Islet precursor cell (in vitro differentiated cells): Measurements from ENCODE around the gene ARHGAP40.

Experiments used
- DNase-seq: peaks from one replicate; pipeline ENCODE4 v3.0.0-alpha.2; 2018

ARHGAP40 gene

DNA sequence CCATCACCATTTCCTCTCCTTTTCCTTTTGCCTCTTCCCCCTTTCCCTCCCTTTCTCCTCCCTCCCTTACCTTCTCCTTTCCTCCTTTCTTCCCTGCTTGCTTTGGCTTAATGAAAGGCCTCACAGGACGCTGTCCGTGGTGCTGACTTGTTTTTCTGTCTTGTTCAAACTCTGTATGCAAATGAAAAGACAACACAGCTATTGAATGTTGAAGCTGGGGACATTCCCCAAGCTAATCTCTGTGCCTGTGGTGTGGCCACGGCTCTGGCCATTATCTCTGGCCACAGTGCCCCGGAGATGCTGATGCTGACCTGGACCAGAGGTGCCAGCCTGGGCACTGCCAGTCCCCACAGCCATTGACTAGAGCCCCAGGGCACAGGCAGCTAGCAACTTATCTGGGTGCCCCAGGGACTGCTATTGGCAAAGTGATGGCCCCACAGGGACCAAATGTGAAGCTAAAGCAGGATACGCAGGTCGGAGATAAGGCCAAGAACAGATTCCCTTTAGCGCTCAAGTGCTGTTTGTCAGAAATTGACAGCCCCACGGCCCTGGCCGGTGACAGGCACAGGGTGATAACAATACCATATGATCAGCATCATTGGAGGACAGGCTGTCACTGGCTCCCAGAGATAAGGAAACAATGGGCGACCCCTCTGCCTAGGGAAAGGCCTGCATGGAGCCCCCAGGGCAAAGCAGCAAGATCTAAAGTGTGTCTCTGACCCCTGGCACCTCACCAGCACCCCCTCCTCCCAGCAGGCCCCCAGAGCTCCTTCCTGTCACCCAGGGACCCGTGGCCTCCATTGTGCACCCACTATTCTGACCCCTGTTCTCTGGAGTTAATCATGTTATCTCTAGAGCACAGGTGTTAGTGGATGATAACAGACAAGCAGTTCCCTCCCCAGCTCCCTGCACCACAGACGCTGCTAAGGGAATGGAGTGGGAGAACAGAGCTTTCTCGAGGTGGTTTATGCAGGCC lies 91.1 kb downstream of the ARHGAP40 start:
- peak; percentile 84 for DNase-seq

DNA sequence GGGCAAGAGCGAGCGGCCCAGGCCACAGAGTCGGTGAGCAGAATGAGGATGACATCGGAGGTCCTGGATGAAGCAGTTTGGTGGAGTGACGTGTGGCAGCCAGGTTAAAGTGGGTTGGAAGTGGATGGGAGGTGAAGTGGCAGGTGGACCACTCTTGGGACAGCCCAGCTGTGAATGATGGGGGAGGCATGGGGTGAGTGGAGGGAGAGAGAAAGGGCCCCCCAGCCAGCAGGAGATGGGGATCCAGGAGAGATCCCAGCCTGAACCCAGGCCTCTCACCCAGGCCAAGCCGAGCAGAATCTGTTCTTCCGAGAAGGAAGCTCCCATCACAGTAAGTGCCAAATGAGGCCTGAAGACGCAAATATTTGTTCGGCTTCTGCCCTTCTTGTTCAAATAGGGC lies 95.7 kb downstream of the ARHGAP40 start:
- no peak for DNase-seq

DNA sequence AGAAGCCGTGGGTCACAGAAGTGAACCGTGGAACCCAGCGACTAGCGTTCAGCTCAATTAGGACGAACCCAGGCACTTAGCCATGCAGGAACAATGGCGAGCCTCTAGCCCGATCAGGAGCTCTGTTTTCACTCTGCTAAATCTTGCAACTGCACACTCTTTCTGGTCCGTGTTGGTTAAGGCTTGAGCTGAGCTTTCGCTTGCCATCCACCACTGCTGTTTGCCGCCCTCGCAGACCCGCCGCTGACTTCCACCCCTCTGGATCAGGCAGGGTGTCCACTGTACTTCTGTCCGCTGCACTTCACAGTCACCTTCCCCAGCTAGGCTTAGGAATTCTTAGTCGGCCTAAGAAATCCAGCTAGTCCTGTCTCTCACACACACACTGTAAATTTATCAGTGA lies 96.9 kb downstream of the ARHGAP40 start:
- no peak for DNase-seq

DNA sequence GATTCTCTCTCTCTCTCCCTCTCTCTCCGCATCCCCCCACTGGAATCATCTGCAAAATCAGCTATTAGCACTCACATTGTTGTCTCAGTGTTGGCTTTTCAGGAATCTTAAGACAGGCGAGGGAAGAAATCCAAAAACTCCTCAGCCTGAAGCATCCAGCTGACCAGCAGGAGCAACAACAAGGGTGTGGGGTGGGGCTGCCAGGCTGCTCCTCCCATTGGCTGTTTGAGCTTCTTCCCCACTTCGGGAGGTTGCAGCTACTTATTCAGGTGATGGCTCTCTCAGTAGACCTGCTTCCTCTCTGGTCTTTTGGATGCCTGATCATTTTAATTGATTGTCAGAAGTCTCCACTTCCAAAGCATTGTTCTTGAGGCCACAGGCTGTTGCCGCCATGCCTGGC lies 98.5 kb downstream of the ARHGAP40 start:
- DNase-seq: no peak
